GOT3 (cell line): ENCODE data around the gene DPYSL5.
"Not testable (repeated sequence)": the region's sequence is repeated elsewhere in the genome, so short reads cannot be mapped to it uniquely, and the experiment has no call there.

Source experiments
- DNase-seq: peaks from one replicate; lab custom pipeline; 2025; ENCODE audit warnings: mixed read lengths; lab: John Stamatoyannopoulos, UW

The DPYSL5 gene

DNA sequence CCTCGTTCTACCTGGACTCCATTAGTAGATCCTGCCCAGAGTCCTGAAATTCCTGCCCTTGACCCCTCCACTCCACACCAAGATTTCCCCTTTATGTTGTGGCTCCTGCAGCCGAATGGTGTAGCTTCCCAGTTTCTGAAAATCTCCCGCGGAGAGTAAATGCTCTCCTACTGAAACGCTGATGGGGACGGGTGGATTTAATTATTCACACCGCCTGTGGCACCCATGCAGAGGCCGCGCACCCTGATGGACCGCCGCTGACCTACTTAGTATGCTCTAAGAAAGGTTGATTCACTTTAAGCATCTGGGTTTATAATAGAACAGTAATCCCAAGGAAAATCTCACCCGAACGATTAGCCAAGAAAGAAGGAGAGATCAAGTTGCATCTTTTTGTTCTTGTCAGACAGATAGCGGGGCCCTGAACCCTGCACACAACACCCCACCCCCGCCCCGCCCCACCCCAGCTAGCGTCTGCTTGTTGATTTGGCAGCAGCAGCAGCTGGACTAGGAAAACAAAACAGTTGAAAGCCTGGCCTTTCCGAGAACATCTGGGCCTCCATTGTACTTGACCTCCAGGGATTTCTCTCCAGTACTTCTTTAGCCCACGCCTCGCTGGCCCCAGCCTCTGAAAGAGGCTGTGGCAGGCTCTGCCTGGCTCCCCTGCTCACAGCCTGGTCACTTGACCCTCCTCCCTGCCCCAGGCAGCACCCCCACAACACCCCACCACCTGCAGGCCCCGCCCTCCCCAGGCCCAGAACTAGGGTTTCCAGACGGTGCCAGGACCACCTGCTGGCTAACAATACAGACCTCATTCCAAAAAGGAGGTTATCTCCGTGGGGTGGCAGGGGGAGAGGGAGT, 53.6 kb downstream of the DPYSL5 start:
- no peak for DNase-seq

DNA sequence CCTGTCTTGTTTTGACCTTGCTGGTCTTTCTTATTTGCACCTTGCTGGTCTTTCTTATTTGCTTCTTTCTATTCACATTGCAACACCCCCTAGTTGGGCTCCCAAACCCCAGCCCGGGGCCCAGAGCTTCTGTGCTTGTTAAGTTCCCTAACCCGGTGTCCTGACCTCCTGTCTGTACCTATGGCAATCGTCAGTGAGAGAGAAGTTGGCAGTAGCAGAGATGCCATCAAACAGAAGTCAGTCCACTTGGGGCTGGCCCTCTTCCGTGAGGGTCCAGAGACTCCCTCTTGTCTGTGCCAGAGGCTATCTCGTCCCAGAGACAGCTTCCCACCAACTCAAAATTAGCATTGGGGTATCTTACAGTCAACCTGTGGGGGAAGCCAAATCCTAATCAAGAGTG, 55.7 kb downstream of the DPYSL5 start:
- DNase-seq = no peak

- DNase-seq = no peak
These were observed 56.9 kb downstream of the DPYSL5 start for GRCh38 chr2:26904839-26905238.

DNA sequence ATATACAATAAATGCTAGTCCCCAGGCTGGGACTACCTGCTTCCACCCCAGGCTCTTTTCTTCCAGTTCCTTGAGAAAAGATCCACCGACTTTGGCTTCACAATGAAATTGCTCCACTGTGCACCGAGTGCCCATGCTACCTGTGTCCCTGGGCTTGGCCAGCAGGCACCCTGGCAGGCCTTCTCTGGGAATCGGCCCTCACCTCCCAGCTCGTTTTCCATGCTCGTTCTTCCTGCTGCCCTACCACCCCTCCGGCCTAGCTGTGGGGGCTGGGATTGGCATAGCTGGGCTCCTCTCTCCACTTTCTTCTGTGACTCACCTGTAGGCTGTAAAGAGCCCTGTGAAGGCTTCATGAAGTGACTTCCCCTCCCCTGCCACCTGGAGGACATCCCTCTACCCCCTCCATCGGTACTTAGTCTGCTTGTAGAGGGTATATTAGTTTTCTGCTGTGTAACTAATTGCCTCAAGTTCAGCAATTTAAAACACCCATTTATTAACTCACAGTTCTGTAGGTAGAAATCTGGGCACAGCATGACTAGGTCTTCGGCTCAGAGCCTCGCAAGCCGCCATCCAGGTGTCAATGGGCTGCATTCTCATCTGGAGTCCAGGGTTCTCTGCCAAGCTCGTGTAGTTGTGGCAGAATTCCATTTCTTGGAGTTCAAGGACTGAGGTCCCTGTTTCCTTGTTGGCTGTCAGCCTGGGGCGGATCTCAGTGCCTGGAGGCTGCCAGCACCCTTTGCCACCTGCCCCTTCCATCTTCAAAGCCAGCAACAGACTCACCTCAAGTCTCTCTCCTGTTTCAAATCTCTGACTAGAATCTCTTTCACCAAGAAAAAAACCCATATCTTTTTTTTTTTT, 57.6 kb downstream of the DPYSL5 start:
- DNase-seq = no peak

GRCh38 chr2:26907416-26907815, 59.5 kb downstream of the DPYSL5 start:
- DNase-seq = no peak

DNA sequence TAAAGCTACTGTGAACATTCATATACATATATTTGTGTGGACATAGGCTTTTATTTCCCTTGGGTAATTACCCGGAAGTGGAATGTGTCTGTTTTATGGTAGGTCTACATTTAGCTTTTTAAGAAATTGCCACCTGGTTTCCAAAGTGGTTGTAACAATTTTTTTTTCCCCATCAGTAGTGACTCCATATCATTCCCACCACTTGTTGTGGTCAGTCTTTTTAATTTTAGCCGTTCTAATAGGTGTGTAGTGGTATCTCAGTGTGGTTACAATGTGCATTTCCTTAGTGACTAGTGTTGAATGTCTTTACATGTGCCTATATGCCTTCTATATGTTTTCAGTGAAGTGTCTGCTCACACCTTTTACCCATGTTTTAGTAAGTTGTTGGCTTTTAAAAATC, 62.2 kb downstream of the DPYSL5 start:
- DNase-seq = no peak

GRCh38 chr2:26911911-26912861, 64.3 kb downstream of the DPYSL5 start:
- DNase-seq = no peak

DNA sequence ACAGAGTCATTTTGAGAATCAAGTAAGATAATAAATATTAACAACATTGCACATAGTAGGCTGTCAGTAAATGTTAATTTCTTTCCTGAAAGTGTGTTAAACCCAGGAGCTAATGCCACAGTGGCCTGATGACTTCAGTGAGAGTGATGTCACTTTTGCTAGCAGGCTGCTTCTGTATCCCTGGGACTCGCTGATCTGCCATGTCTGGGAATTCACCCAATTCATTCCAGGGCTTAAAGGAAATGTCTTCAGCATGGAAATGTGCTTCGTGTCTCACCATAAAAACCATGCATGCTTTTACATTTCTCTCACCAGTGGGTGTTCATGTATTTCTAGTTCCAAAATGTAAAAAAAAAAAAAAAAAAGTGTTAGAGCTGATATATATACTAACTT, 65.7 kb downstream of the DPYSL5 start:
- no peak for DNase-seq

DNA sequence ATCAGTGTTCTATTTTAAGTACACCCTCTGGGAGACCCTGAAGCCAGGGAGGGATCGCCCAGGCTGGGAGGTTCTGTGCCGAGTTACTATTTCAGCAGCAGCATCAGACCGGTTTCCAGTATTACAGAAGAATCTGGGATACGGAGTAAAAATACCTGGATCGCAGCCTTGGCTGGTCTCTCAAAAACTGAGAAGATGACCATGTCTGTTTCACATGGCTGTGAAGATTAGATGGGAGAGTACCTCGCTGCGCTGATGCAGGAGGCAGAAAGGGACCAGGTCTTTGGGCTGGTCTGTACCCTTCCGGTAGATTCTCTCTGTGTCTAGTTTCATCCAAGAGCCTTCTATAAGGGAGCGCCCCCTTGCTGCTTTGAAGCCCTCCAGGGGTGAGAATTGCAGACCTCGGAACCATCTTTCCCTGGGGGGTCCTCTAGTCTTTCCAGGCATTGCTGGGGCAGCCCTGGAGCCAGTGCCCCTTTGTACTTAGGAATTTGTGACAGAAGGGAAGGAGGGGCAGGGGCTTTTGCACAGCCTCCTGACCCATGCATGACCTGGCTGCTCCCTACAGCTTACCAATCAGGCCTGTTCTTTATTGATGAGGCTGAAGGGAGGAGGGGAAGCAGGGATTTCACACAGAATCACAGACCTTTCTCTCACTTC, 66.2 kb downstream of the DPYSL5 start:
- no peak for DNase-seq

- no peak for DNase-seq
These were observed 66.9 kb downstream of the DPYSL5 start for GRCh38 chr2:26914659-26915310.

DNA sequence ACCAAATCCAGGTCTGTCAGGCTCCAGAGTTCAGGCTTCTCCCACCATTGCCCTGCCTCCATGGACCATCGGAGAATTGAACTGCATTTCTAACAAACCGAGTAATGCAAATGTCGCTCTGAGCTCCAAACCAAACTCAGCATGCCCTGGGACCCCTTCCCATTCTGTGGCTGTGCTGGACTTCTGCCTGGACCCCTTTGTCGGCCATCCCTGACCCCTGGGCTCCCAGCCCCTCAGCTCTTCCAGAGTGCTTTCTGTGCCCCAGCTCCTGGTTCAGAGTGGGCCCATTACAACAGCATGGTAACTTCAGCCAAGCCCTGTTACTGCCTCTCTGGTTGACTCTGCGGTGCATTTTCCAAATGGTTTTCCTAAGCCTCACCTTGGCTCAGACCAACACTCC, 67.4 kb downstream of the DPYSL5 start:
- DNase-seq = no peak

- no peak for DNase-seq
These were observed 68.3 kb downstream of the DPYSL5 start for GRCh38 chr2:26916128-26916692.

- no peak for DNase-seq
These were observed 69.4 kb downstream of the DPYSL5 start for GRCh38 chr2:26917135-26917836.

- no peak for DNase-seq
These were observed 73.4 kb downstream of the DPYSL5 start for GRCh38 chr2:26921323-26921722.

GRCh38 chr2:26922405-26923188, 74.7 kb downstream of the DPYSL5 start:
- DNase-seq = no peak

DNA sequence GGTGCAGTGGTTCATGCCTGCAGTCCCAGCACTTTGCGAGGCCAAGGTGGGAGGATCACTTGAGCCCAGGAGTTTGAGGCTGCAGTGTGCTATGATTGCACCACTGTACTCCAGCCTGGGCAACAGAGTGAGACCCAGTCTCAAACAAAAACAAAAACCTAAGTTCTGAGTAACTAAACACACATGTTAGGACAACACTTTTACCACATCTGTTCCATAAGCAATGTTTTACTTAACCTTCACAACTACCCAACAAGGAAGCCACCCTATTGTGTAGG, 75.2 kb downstream of the DPYSL5 start:
- DNase-seq = not testable (repeated sequence)

- DNase-seq = no peak
These were observed 76.8 kb downstream of the DPYSL5 start for GRCh38 chr2:26924731-26925099.

- DNase-seq = no peak
These were observed 77.3 kb downstream of the DPYSL5 start for GRCh38 chr2:26925100-26925791.

DNA sequence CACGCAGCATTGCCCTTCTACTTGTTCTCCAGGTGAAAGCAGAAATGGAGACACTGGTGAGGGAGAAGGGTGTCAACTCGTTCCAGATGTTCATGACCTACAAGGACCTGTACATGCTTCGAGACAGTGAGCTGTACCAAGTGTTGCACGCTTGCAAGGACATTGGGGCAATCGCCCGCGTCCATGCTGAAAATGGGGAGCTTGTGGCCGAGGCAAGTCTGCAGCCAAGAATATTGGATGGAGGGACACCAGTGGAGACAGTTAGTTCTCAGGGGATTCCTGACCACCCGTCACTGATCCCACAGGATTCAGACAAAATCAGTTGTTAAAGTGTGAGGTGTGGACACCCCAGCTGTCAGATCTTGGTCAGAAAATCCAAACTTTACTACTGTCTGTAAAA, 79.3 kb downstream of the DPYSL5 start:
- DNase-seq = no peak
